GM13977 (cell line): Measurements from ENCODE around the gene PAX8.

ENCODE experiments used
- DNase-seq: peaks from one replicate; pipeline ENCODE4 v3.0.0; 2012; ENCODE audit warnings: low spot score
- CTCF ChIP-seq: IDR thresholded peaks from 2 replicates; pipeline ENCODE4 v1.5.1; 2012; ENCODE audit warnings: mild to moderate bottlenecking, control low read depth; ENCODE audit not compliant: insufficient read depth; ENCODE audit errors: extremely low read depth, missing control alignments
- in situ Hi-C: fragments of 300-500 bp; cut with MboI; formaldehyde crosslinking; loops from one replicate; pipeline ENCODE4 v1.12.0; 2022; ENCODE audit warnings: low sequenced_read_pairs, low pct_unique_long_range_greater_than_20kb, mixed read lengths, inconsistent platforms; ENCODE audit not compliant: unreplicated experiment

PAX8 gene

GRCh38 chr2:113212245-113213060 lies 66.3 kb downstream of the PAX8 start:
- TF ChIP-seq CTCF = no peak
- in situ Hi-C loops = no loop called here
- no peak for DNase-seq

GRCh38 chr2:113211226-113212105 lies 67.3 kb downstream of the PAX8 start:
- in situ Hi-C loops = no loop called here
- no peak for DNase-seq
- no peak for TF ChIP-seq CTCF

- TF ChIP-seq CTCF = no peak
- no peak for DNase-seq
- in situ Hi-C loops = loop anchor here (10.0 kb wide), 1 partner anchor 125 kb away; no protein-coding TSS in a partner anchor
These were observed 69.0 kb downstream of the PAX8 start for GRCh38 chr2:113209646-113210171.

- no peak for TF ChIP-seq CTCF
- no peak for DNase-seq
- in situ Hi-C loops = loop anchor here (10.0 kb wide), 1 partner anchor 124 kb away; no protein-coding TSS in a partner anchor
These were observed 69.6 kb downstream of the PAX8 start for GRCh38 chr2:113209011-113209645.

GRCh38 chr2:113208396-113208795 lies 70.3 kb downstream of the PAX8 start:
- no peak for DNase-seq
- TF ChIP-seq CTCF = no peak
- in situ Hi-C loops = loop anchor here (10.0 kb wide), 1 partner anchor 124 kb away; no protein-coding TSS in a partner anchor

GRCh38 chr2:113207021-113207420 lies 71.7 kb downstream of the PAX8 start:
- in situ Hi-C loops = loop anchor here (10.0 kb wide), 1 partner anchor 122 kb away; no protein-coding TSS in a partner anchor
- DNase-seq = no peak

More at GRCh38 chr2:113207021-113207420, 71.7 kb downstream of the PAX8 start:
- TF ChIP-seq CTCF = no peak
